Measurements from ENCODE around the gene ANGPTL2. TPM values are rescaled to one million over a fixed set of nuclear protein-coding genes. Genes with fewer than 3 reads are reported as not detected.

The ANGPTL2 gene
- total RNA-seq, 1 experiment from 2014 or later: 0.20 TPM

- TF ChIP-seq REST (IDR thresholded peaks at IDR 0.05; ENCODE audit: low read depth) (no peak), ZNF274 (IDR thresholded peaks at IDR 0.05; ENCODE audit: low read depth, low read length) (no peak), EZH2 (IDR thresholded peaks at IDR 0.05) (no peak), SIN3A (IDR thresholded peaks at IDR 0.05; ENCODE audit: low read depth) (no peak), CTCF (IDR thresholded peaks at IDR 0.05 in 2 of 3, conservative IDR thresholded peaks at IDR 0.05 in 1 of 3; ENCODE audit: borderline replicate concordance in 1 of 3, insufficient read depth in 1 of 3, low read depth in 2 of 3, low read length in 2 of 3) (no peak), POLR2AphosphoS5 (IDR thresholded peaks at IDR 0.05; ENCODE audit: low read depth, low read length) (0 out of 2 replicates have a peak, but pooled peaks have one; percentile 23), CEBPB (IDR thresholded peaks at IDR 0.05; ENCODE audit: low read depth) (0 out of 2 replicates have a peak, but pooled peaks have one; percentile 42), ATF3 (IDR thresholded peaks at IDR 0.05) (no peak), JUND (IDR thresholded peaks at IDR 0.05) (peak; percentile 69), ZFX (IDR thresholded peaks at IDR 0.05) (no peak), SP1 (IDR thresholded peaks at IDR 0.05; ENCODE audit: low read depth) (peak; percentile 79), EGR1 (IDR thresholded peaks at IDR 0.05; ENCODE audit: low read depth) (no peak)
Measured at GRCh38 chr9:127067603-127068220, 54.7 kb downstream of the ANGPTL2 start (continued).

All from HCT116 (cell line).